GM13976 (cell line): ENCODE measurements around the gene SERAC1.
A peak's percentile ranks its signal among the peaks of the same experiment; 100 is the strongest.

ENCODE experiments used
- DNase-seq: peaks from one replicate; pipeline ENCODE4 v3.0.0; 2012; ENCODE audit warnings: low spot score
- in situ Hi-C: fragments of 300-500 bp; cut with MboI; formaldehyde crosslinking; loops from one replicate; pipeline ENCODE4 v1.12.0; 2022; ENCODE audit warnings: low sequenced_read_pairs, mixed read lengths, inconsistent platforms; ENCODE audit not compliant: unreplicated experiment
- TF ChIP-seq, protein P1 (sequence below): IDR thresholded peaks from 2 replicates; pipeline ENCODE4 v1.5.1; 2012; ENCODE audit warnings: borderline replicate concordance, mild to moderate bottlenecking; ENCODE audit not compliant: insufficient read depth; ENCODE audit errors: extremely low read depth, missing control alignments, control extremely low read depth

SERAC1 gene

DNA sequence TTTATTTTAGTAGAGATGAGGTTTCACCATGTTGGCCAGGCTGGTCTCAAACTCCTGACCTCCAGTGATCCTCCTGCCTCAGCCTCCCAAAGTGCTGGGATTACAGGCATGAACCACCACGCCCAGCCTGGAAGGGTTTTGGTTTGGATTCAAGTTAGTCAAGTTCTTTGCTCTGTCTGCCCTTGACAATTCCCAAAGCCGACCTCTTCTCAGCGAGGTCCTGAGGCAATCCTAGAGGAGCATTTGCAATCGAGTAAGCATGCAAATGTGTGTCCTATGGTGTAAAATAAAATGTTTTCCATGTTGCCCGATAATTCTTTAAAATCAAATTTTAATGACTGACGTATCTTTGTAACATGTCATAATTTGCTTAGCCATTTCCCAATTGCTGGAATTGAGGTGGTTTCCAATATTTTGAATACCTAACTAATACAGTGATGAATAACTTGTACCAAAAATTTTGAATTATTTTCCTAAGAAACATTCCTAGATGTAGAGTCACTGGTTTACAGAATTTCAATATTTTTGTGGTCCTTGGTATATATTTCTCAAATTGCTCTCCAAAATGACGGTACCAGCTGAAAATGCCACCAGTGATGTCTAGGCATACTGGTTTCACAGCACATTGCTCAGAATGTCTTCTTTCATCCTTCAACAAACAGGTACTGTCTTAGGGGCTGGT lies 38.8 kb upstream of the SERAC1 start:
- TF ChIP-seq, protein P1, sequence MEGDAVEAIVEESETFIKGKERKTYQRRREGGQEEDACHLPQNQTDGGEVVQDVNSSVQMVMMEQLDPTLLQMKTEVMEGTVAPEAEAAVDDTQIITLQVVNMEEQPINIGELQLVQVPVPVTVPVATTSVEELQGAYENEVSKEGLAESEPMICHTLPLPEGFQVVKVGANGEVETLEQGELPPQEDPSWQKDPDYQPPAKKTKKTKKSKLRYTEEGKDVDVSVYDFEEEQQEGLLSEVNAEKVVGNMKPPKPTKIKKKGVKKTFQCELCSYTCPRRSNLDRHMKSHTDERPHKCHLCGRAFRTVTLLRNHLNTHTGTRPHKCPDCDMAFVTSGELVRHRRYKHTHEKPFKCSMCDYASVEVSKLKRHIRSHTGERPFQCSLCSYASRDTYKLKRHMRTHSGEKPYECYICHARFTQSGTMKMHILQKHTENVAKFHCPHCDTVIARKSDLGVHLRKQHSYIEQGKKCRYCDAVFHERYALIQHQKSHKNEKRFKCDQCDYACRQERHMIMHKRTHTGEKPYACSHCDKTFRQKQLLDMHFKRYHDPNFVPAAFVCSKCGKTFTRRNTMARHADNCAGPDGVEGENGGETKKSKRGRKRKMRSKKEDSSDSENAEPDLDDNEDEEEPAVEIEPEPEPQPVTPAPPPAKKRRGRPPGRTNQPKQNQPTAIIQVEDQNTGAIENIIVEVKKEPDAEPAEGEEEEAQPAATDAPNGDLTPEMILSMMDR: no peak
- DNase-seq: no peak
- in situ Hi-C loops: loop anchor here (25.0 kb wide), 2 partner anchors 755 to 905 kb away; no protein-coding TSS in a partner anchor

DNA sequence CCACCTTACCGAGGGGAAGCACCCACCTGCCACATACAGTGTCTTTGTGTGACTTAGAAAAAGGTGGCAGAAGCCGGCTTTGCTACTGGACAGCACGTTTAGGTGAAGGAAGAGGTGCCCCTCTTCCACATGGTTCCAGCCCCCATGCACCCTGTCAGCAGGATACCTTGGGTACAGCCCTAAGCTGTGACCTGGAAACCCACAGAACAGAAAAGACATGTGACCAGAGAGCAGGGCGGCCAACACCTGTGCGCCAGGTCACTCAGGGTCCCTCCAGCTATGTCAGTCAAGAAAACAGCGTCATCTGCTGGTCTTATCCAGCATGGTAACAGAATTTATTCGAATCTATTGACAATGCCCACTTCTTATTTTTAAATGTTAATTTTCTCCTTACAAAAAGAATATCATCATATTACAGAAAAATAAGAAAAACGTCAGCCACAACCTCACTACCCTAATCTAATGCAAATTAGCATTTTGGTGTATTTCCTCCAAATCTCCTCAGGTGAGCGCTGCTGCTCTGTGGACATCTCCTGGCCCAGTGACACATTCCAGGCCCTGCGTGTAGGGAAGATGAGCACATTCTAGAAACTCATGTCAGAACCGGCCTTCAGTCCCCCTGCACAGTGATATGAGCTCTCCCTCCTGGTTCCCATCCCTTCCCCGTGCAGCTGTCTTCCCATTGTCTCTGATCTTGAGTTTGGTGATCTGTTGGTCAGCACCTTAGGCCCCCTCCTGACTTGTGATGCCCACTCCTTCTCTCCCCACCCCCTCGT lies 37.3 kb upstream of the SERAC1 start:
- TF ChIP-seq, protein P1: peak; percentile 9
- in situ Hi-C loops: loop anchor here (25.0 kb wide), 2 partner anchors 757 to 907 kb away; no protein-coding TSS in a partner anchor
- no peak for DNase-seq

DNA sequence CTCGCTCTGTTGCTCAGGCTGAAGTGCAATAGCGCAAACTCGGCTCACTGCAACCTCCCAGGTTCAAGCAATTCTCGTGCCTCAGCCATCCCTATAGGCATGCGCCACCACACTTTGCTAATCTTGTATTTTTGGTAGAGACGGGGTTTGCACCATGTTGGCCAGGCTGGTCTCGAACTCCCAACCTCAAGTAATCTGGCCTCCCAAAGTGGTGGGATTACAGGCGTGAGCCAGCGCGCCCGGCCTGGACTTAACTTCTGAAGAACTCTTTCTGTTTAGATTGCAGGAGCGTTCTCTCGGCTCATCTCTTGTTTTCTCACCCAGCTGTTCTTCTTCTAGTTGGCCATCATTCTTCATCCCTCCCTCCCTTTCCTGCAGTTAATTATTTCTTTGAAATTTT lies 30.4 kb upstream of the SERAC1 start:
- DNase-seq: no peak
- TF ChIP-seq, protein P1: no peak
- in situ Hi-C loops: no loop called here

DNA sequence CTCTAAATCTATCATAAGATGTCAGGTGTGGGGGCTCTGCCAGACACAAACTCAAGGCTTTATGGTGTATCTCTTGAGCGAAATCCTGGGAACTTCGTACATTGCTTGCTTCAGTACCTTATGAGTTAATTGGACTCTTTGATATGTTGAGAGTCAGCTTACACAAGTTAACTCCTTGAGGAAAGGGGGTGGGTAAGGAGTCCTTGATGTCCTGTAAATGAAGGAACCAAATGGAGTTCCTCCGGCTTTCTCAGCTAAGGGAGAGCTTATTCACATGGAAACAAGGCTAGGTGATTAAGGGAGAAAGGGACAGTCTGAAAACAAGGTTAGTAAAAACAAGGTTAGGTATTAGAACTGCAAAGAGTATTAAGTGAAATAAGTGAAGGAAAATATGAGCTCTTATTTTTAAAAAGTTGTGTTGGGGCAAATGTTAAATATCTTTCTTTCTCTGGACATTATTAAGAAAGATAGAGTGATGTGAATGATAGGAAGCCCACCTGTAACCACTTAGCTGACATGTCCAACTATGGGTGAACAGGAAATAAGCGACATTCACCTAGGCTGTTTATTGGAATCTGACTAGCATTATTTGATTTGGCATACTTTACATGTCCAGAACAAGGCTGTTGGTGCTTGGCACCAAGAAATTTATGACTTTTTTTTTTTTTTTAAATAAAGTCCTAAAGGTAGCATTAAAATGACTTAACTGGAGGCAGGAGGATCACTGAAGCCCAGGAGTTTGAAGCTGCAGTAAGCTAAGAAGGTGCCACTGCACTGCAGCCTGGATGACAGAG lies 26.6 kb upstream of the SERAC1 start:
- in situ Hi-C loops: no loop called here
- TF ChIP-seq, protein P1: no peak
- DNase-seq: no peak

DNA sequence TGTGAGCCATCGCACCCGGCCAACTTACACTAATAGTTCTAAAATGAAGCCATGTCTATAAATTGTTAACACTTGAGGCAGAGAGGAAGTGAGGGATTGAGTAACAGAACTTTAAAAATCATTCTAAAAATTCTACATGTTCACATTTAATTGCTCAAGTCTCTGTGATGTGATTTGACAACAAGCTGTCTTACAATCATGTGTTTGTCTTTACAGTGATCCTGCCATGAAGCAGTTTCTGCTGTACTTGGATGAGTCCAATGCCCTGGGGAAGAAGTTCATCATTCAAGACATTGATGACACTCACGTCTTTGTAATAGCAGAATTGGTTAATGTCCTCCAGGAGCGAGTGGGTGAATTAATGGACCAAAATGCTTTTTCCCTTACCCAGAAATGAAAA lies 23.7 kb upstream of the SERAC1 start:
- TF ChIP-seq, protein P1: no peak
- in situ Hi-C loops: no loop called here
- DNase-seq: no peak

DNA sequence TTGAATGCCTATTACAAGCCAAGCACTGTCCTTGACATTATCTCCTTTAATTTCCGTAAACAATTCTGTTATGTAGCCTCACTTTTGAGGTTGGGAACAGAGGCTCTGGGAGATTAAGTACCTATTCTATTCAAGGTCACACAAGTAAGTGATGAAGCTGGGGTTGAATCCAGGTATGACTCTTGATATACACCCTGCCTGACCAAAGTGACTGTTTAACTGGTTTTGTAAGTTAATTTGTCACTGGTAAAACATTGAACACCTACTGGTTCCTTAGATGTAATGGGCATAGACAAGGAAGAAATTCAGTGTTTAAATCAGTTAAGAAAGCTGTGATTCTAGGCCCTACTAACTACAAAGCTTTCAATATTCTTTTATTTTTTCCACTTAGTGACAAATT lies 23.0 kb upstream of the SERAC1 start:
- TF ChIP-seq, protein P1: no peak
- no peak for DNase-seq
- in situ Hi-C loops: no loop called here
